Caco-2 (cell line): ENCODE measurements around the gene TXN2. TPM values are rescaled to one million over a fixed set of nuclear protein-coding genes. Genes with fewer than 3 reads are reported as not detected.

Experiments used
- BruUV-seq: library from RNA; stranded (reverse); fragments of 400-500 nt; replicated peaks from 2 replicates; lab custom pipeline; 2021; lab: Mats Ljungman, UMichigan
- CTCF ChIA-PET: fragments of 300-600 bp; sonication (Branson Sonifier 250); formaldehyde crosslinking; loops from one replicate; lab custom pipeline; 2022; ENCODE audit warnings: antibody characterized with exemption; lab: Charles Lee
- POLR2A ChIA-PET: fragments of 300-600 bp; sonication (Branson Sonifier 250); formaldehyde crosslinking; loops from one replicate; lab custom pipeline; 2022; ENCODE audit warnings: antibody characterized with exemption; lab: Charles Lee
- DNase-seq, 2 experiments: peaks; one replicate each; pipeline versions ENCODE4 v3.0.0 to v3.0.0-alpha.2; 2020 to 2022
- H3K27me3 ChIP-seq: replicated peaks from 2 replicates; pipeline ENCODE4 v1.6.0; 2011; ENCODE audit warnings: low read length; ENCODE audit not compliant: control insufficient read depth, insufficient read depth
- H3K36me3 ChIP-seq: 2 replicates; pipeline ENCODE4 v1.5.1; 2011; ENCODE audit warnings: low read length; ENCODE audit not compliant: control insufficient read depth, insufficient read depth
- H3K4me1 ChIP-seq: fragments of 250-450 bp; sonication (Bioruptor Pico); 2 replicates; pipeline ENCODE4 v1.5.1; 2020; ENCODE audit warnings: mild to moderate bottlenecking
- H3K4me3 ChIP-seq: 2 replicates; pipeline ENCODE4 v1.5.1; 2011; ENCODE audit warnings: low read depth, mild to moderate bottlenecking, control low read depth, low read length
- H3K9me3 ChIP-seq: fragments of 250-450 bp; sonication (Bioruptor Pico); 2 replicates; pipeline ENCODE4 v1.5.1; 2020; ENCODE audit warnings: mild to moderate bottlenecking, moderate library complexity
- H3K27ac Mint-ChIP-seq: one replicate; pipeline ENCODE4 v1.8.0; 2022; ENCODE audit warnings: mixed read lengths; ENCODE audit not compliant: unreplicated experiment
- H3K27me3 Mint-ChIP-seq: one replicate; pipeline ENCODE4 v1.8.0; 2022; ENCODE audit warnings: mixed read lengths; ENCODE audit not compliant: insufficient read depth, unreplicated experiment
- H3K36me3 Mint-ChIP-seq: one replicate; pipeline ENCODE4 v1.8.0; 2022; ENCODE audit warnings: mild to moderate bottlenecking, mixed read lengths; ENCODE audit not compliant: insufficient read depth, unreplicated experiment
- H3K4me1 Mint-ChIP-seq: one replicate; pipeline ENCODE4 v1.8.0; 2022; ENCODE audit warnings: low read depth, mixed read lengths; ENCODE audit not compliant: unreplicated experiment
- H3K4me3 Mint-ChIP-seq: one replicate; pipeline ENCODE4 v1.8.0; 2022; ENCODE audit warnings: mild to moderate bottlenecking, moderate library complexity, mixed read lengths; ENCODE audit not compliant: unreplicated experiment
- H3K9me3 Mint-ChIP-seq: one replicate; pipeline ENCODE4 v1.8.0; 2022; ENCODE audit warnings: mixed read lengths; ENCODE audit not compliant: unreplicated experiment
- CTCF ChIP-seq, 2 experiments: fragments of 200-600 bp in 1 of 2; IDR thresholded peaks; 1 replicate in 1 of 2; 2 replicates in 1 of 2; pipeline versions ENCODE4 v1.5.1 to v1.8.0; 2011 to 2022; ENCODE audit warnings: antibody characterized with exemption in 1 of 2, control low read depth in 1 of 2, inconsistent platforms in 1 of 2, low read depth in 1 of 2, low read length in 1 of 2, mild to moderate bottlenecking in 1 of 2, moderate library complexity in 1 of 2; ENCODE audit not compliant: insufficient read depth in 1 of 2, severe bottlenecking in 1 of 2, unreplicated experiment in 1 of 2
- intact Hi-C: fragments of 100-400 bp; cut with micrococcal nuclease; formaldehyde crosslinking; loops from one replicate; pipeline ENCODE4 v1.10.0; 2022; ENCODE audit not compliant: unreplicated experiment
- total RNA-seq: library from RNA; stranded (reverse); gene quantifications from 2 replicates; pipeline ENCODE4 v1.2.3, GENCODE V29; 2022

TXN2 gene
- total RNA-seq, 1 experiment from 2014 or later: 75.8 TPM

GRCh38 chr22:36506637-36507517, 25.4 kb upstream of the TXN2 start, which contains the start of gene FOXRED2:
TSS of gene FOXRED2 (minus strand) at chr22:36507040. CDS start at chr22:36506422, 618 bp downstream.
- ChIA-PET POLR2A (interaction anchor here (0.8 to 1.4 kb wide), 3 partner anchors 16 to 25 kb away, joined by 3 to 12 read pairs (median 3); partner anchors contain the start of gene EIF3D), CTCF (no interaction called here)
- intact Hi-C loops: no loop called here
- H3K27ac Mint-ChIP-seq: peak within 1 kb of the TSS; percentile 78
- no peaks in the 10 kb centered on the region for H3K9me3 Mint-ChIP-seq
- H3K27me3 ChIP-seq: no peaks in the 10 kb centered on the region
- H3K4me1 ChIP-seq: peaks cover 22% of the 10 kb centered on the region
- H3K4me3 ChIP-seq: peak within 1 kb of the TSS; percentile 85
- H3K36me3 ChIP-seq: peaks cover 8% of the 10 kb centered on the region
- no peaks in the 10 kb centered on the region for H3K9me3 ChIP-seq
- BruUV-seq: no TSS peak
- H3K27me3 Mint-ChIP-seq: no peaks in the 10 kb centered on the region
- no peak for TF ChIP-seq CTCF (IDR thresholded peaks at IDR 0.05; ENCODE audit: insufficient read depth in 1 of 2, low read depth in 1 of 2, low read length in 1 of 2, severe bottlenecking in 1 of 2, unreplicated experiment in 1 of 2)
- H3K36me3 Mint-ChIP-seq: peaks cover 83% of the 10 kb centered on the region
- H3K4me3 Mint-ChIP-seq: peak within 1 kb of the TSS; percentile 70
- H3K4me1 Mint-ChIP-seq: peaks cover 13% of the 10 kb centered on the region
- peak; percentile 94 to 97 for DNase-seq

GRCh38 chr22:36505998-36506635, 24.7 kb upstream of the TXN2 start:
- H3K27me3 ChIP-seq: no peaks in the 10 kb centered on the region
- Mint-ChIP-seq H3K4me3 (peak overlapping the region; percentile 70), H3K9me3 (no peaks in the 10 kb centered on the region), H3K27ac (peak overlapping the region; percentile 78), H3K4me1 (peaks cover 8% of the 10 kb centered on the region), H3K36me3 (peaks cover 83% of the 10 kb centered on the region), H3K27me3 (no peaks in the 10 kb centered on the region)
- peak overlapping the region; percentile 85 for H3K4me3 ChIP-seq
- CTCF ChIA-PET: no interaction called here
- peaks cover 9% of the 10 kb centered on the region for H3K36me3 ChIP-seq
- peak; percentile 63 to 65 for DNase-seq
- peaks cover 22% of the 10 kb centered on the region for H3K4me1 ChIP-seq
- TF ChIP-seq CTCF (IDR thresholded peaks at IDR 0.05; ENCODE audit: insufficient read depth in 1 of 2, low read depth in 1 of 2, low read length in 1 of 2, severe bottlenecking in 1 of 2, unreplicated experiment in 1 of 2): no peak
- H3K9me3 ChIP-seq: no peaks in the 10 kb centered on the region
- POLR2A ChIA-PET: interaction anchor here (0.7 kb wide), 1 partner anchor 265 kb away, joined by 4 read pairs; no protein-coding TSS in a partner anchor
- intact Hi-C loops: loop anchor here (2.0 kb wide), 1 partner anchor 23 kb away; no protein-coding TSS in a partner anchor
- no TSS peak for BruUV-seq

- Mint-ChIP-seq H3K4me3 (no peak overlapping the region), H3K27ac (no peak overlapping the region), H3K36me3 (peaks cover 89% of the 10 kb centered on the region), H3K9me3 (no peaks in the 10 kb centered on the region), H3K27me3 (no peaks in the 10 kb centered on the region), H3K4me1 (no peaks in the 10 kb centered on the region)
- peaks cover 8% of the 10 kb centered on the region for H3K36me3 ChIP-seq
- no peak overlapping the region for H3K4me3 ChIP-seq
- no peaks in the 10 kb centered on the region for H3K4me1 ChIP-seq
- no peak for TF ChIP-seq CTCF (IDR thresholded peaks at IDR 0.05; ENCODE audit: insufficient read depth in 1 of 2, low read depth in 1 of 2, low read length in 1 of 2, severe bottlenecking in 1 of 2, unreplicated experiment in 1 of 2)
- ChIA-PET POLR2A (no interaction called here), CTCF (no interaction called here)
- H3K9me3 ChIP-seq: no peaks in the 10 kb centered on the region
- H3K27me3 ChIP-seq: no peaks in the 10 kb centered on the region
- BruUV-seq: no TSS peak
- intact Hi-C loops: no loop called here
- peak in 1 of 2 experiments; percentile 24 for DNase-seq
Observed at GRCh38 chr22:36497910-36498665, 16.6 kb upstream of the TXN2 start.
